Measurements from ENCODE around the gene GALK1. TPM values are rescaled to one million over a fixed set of nuclear protein-coding genes. Genes with fewer than 3 reads are reported as not detected.

The GALK1 gene
- total RNA-seq, 4 donors from 2014 or later = 19.4 to 37.1 (median 35.6) TPM; not detected in 1

GRCh38 chr17:75795820-75796607 is 31.0 kb upstream of the GALK1 start:
- DNase-seq = no peak
- intact Hi-C loops (cut with DNase I; ENCODE audit: low total_unique reads) = no loop called here
- H3K4me1 ChIP-seq = no peaks in the 10 kb centered on the region
- TF ChIP-seq POLR2A (IDR thresholded peaks at IDR 0.05) (no peak), CTCF (IDR thresholded peaks at IDR 0.05) (no peak)
- no peak overlapping the region for H3K4me3 ChIP-seq
- H3K36me3 ChIP-seq = no peaks in the 10 kb centered on the region
- no peak overlapping the region for H3K27ac ChIP-seq
- no peaks in the 10 kb centered on the region for H3K27me3 ChIP-seq
- H3K9me3 ChIP-seq = no peaks in the 10 kb centered on the region

- intact Hi-C loops (cut with DNase I; ENCODE audit: low total_unique reads) = no loop called here
- Histone ChIP-seq H3K9me3 (no peaks in the 10 kb centered on the region), H3K4me1 (no peaks in the 10 kb centered on the region), H3K4me3 (no peak overlapping the region), H3K27me3 (no peaks in the 10 kb centered on the region), H3K27ac (no peak overlapping the region), H3K36me3 (no peaks in the 10 kb centered on the region)
- TF ChIP-seq CTCF (IDR thresholded peaks at IDR 0.05) = no peak
- no peak for TF ChIP-seq POLR2A (IDR thresholded peaks at IDR 0.05)
- DNase-seq = no peak
Observed at GRCh38 chr17:75793460-75793859, 28.5 kb upstream of the GALK1 start.

- H3K4me1 ChIP-seq = peaks cover 5 to 6% of the 10 kb centered on the region in 2 donors
- no peaks in the 10 kb centered on the region for H3K36me3 ChIP-seq
- H3K9me3 ChIP-seq = no peaks in the 10 kb centered on the region
- no peaks in the 10 kb centered on the region for H3K27me3 ChIP-seq
- H3K4me3 ChIP-seq = no peak overlapping the region
- TF ChIP-seq CTCF (IDR thresholded peaks at IDR 0.05) (no peak), POLR2A (IDR thresholded peaks at IDR 0.05) (no peak)
- no peak overlapping the region for H3K27ac ChIP-seq
- intact Hi-C loops (cut with DNase I; ENCODE audit: low total_unique reads) = no loop called here
- DNase-seq = no peak
Observed at GRCh38 chr17:75791254-75791653, 26.3 kb upstream of the GALK1 start.

- peak overlapping the region; percentile 75 to 79 for H3K4me3 ChIP-seq
- peaks cover 5 to 6% of the 10 kb centered on the region in 2 donors for H3K4me1 ChIP-seq
- H3K27ac ChIP-seq = peak overlapping the region; percentile 99 to 100
- no peaks in the 10 kb centered on the region for H3K27me3 ChIP-seq
- intact Hi-C loops (cut with DNase I; ENCODE audit: low total_unique reads) = no loop called here
- DNase-seq = peak; percentile 88 to 94
- no peaks in the 10 kb centered on the region for H3K9me3 ChIP-seq
- TF ChIP-seq POLR2A (IDR thresholded peaks at IDR 0.05) = peak; percentile 57 to 65
- TF ChIP-seq CTCF (IDR thresholded peaks at IDR 0.05) = no peak
- H3K36me3 ChIP-seq = no peaks in the 10 kb centered on the region
Observed at GRCh38 chr17:75785016-75785890, 20.3 kb upstream of the GALK1 start.
